Hepatocyte (in vitro differentiated cells): ENCODE data around the gene GPRC5A. TPM values are rescaled to one million over a fixed set of nuclear protein-coding genes. Genes with fewer than 3 reads are reported as not detected.

Experiments used
- DNase-seq: peaks from one replicate; pipeline ENCODE4 v3.0.0-alpha.2; 2016; ENCODE audit warnings: low spot score
- H2AFZ ChIP-seq: fragments of 200-600 bp; sonication (generic); 2 replicates; pipeline ENCODE4 v1.6.0; 2016; ENCODE audit warnings: antibody characterized with exemption, mild to moderate bottlenecking
- H3K27ac ChIP-seq: fragments of 200-600 bp; sonication (generic); 2 replicates; pipeline ENCODE4 v1.5.1; 2016; ENCODE audit warnings: mild to moderate bottlenecking
- H3K27me3 ChIP-seq: fragments of 200-600 bp; sonication (generic); 2 replicates; pipeline ENCODE4 v1.6.1; 2016
- H3K36me3 ChIP-seq: fragments of 200-600 bp; sonication (generic); replicated peaks from 2 replicates; pipeline ENCODE4 v1.5.1; 2016; ENCODE audit warnings: low read depth; ENCODE audit not compliant: insufficient read depth
- H3K4me1 ChIP-seq: fragments of 200-600 bp; sonication (generic); 2 replicates; pipeline ENCODE4 v1.5.1; 2016; ENCODE audit warnings: mild to moderate bottlenecking, moderate library complexity; ENCODE audit not compliant: insufficient read depth
- H3K4me2 ChIP-seq: fragments of 200-600 bp; sonication (generic); 2 replicates; pipeline ENCODE4 v1.6.0; 2016
- H3K4me3 ChIP-seq: fragments of 200-600 bp; sonication (generic); 2 replicates; pipeline ENCODE4 v1.5.1; 2016; ENCODE audit warnings: mild to moderate bottlenecking
- H3K79me2 ChIP-seq: fragments of 200-600 bp; sonication (generic); 2 replicates; pipeline ENCODE4 v1.6.0; 2017; ENCODE audit warnings: mild to moderate bottlenecking
- H3K9me2 ChIP-seq: fragments of 200-600 bp; sonication (generic); replicated peaks from 2 replicates; pipeline ENCODE4 v1.6.0; 2017; ENCODE audit warnings: mild to moderate bottlenecking; ENCODE audit not compliant: insufficient read depth
- H3K9me3 ChIP-seq: fragments of 200-600 bp; sonication (generic); 2 replicates; pipeline ENCODE4 v1.5.1; 2016; ENCODE audit warnings: low read depth, mild to moderate bottlenecking
- H4K20me1 ChIP-seq: fragments of 200-600 bp; sonication (generic); 2 replicates; pipeline ENCODE4 v1.6.0; 2016; ENCODE audit warnings: mild to moderate bottlenecking; ENCODE audit not compliant: insufficient read depth, poor library complexity, severe bottlenecking
- EZH2 ChIP-seq: fragments of 200-600 bp; sonication (generic); IDR thresholded peaks from 2 replicates; pipeline ENCODE4 v1.6.1; 2016; ENCODE audit warnings: antibody characterized with exemption, mild to moderate bottlenecking, borderline replicate concordance
- EZH2phosphoT487 ChIP-seq: fragments of 200-600 bp; sonication (generic); IDR thresholded peaks from one replicate; pipeline ENCODE4 v1.6.1; 2018; ENCODE audit warnings: antibody characterized with exemption, mild to moderate bottlenecking, low read depth, moderate library complexity; ENCODE audit not compliant: unreplicated experiment, severe bottlenecking
- WGBS: methylation state at CpG from one replicate; pipeline ENCODE4 v1.1.6; 2016; ENCODE audit warnings: low lambda C conversion rate; ENCODE audit errors: missing lambda C conversion rate; 5-methylcytosine and 5-hydroxymethylcytosine counted together
- polyA plus RNA-seq: library from polyadenylated mRNA; unstranded; fragments of >200 nt; fragmentation: Nextera tagmentation; extraction: Ambion mirVana; gene quantifications from 2 replicates; pipeline ENCODE4 v1.2.1, GENCODE V29; 2016
- total RNA-seq: library from RNA; depleted of rRNA; stranded (reverse); fragments of >200 nt; gene quantifications from 2 replicates; pipeline ENCODE4 v1.2.3, GENCODE V29; 2014
- TF ChIP-seq, protein P1 (sequence below): fragments of 200-600 bp; sonication (generic); IDR thresholded peaks from 2 replicates; pipeline ENCODE4 v1.5.1; 2016; ENCODE audit warnings: antibody characterized with exemption, mild to moderate bottlenecking; ENCODE audit not compliant: poor library complexity

The GPRC5A gene
- total and polyA plus RNA-seq, 2 experiments from 2014 or later, result 60.2 to 80.4 TPM

DNA sequence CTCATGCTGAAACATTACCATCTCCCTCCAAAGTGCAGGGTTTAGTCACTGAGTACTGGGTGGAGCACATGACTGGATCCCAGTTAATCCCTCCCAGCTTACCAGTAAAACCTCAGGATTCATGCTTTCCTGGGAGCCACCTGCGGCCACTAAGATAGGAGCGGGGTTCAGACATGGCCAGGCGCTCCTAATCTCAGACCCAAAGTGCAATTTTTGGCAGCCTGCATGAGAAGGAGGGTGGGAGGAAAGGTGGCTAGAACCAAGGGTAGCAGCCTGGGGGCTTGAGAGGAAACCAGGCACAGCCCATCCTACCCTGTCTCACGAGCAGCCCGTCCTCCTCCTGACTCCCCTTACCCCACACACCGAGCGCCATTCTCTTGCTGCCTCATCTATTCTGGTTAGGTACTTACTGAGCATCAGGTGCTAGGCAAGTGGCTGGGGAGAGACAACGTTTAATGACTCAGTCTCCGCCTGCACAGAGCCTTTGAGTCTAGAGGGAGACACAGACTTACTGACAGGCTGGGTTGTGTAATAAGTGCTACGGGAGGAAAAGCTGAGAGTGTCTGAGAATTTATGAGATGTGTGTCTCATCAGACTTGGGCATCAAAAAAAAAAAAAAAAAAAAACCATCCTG lies 9.9 kb downstream of the GPRC5A start:
- Histone ChIP-seq H3K27ac (peak overlapping the region; percentile 91), H4K20me1 (no peaks in the 10 kb centered on the region), H2AFZ (no peak overlapping the region), H3K36me3 (no peaks in the 10 kb centered on the region), H3K4me3 (no peak overlapping the region), H3K4me2 (peak overlapping the region; percentile 58), H3K79me2 (peaks cover 28% of the 10 kb centered on the region), H3K27me3 (no peaks in the 10 kb centered on the region), H3K9me3 (no peaks in the 10 kb centered on the region), H3K9me2 (no peaks in the 10 kb centered on the region), H3K4me1 (peaks cover 13% of the 10 kb centered on the region)
- TF ChIP-seq, protein P1, sequence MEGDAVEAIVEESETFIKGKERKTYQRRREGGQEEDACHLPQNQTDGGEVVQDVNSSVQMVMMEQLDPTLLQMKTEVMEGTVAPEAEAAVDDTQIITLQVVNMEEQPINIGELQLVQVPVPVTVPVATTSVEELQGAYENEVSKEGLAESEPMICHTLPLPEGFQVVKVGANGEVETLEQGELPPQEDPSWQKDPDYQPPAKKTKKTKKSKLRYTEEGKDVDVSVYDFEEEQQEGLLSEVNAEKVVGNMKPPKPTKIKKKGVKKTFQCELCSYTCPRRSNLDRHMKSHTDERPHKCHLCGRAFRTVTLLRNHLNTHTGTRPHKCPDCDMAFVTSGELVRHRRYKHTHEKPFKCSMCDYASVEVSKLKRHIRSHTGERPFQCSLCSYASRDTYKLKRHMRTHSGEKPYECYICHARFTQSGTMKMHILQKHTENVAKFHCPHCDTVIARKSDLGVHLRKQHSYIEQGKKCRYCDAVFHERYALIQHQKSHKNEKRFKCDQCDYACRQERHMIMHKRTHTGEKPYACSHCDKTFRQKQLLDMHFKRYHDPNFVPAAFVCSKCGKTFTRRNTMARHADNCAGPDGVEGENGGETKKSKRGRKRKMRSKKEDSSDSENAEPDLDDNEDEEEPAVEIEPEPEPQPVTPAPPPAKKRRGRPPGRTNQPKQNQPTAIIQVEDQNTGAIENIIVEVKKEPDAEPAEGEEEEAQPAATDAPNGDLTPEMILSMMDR, result no peak
- no peak for TF ChIP-seq EZH2
- no peak for TF ChIP-seq EZH2phosphoT487
- DNase-seq, result peak; percentile 87
- WGBS, result 34% methylated on average over 10 of the region's 10 CpGs

DNA sequence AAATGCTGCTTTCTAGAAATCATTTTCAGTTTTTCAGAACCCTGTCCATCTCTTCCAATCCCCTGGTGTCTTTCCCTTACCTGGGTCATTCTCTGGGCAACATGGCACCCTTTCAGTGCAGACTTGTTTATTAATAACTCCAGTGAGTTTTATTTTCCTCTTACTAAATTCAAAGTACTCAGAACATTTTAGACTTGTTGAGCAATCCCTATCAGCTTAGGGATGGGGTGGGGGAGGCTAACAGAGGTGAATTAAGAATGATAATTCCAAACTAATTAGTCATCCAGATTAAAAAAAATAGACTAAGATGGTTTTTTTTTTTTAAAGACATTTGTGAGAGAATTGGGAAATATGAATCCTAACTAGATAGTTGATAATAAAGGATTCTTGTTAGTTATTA lies 10.7 kb downstream of the GPRC5A start:
- Histone ChIP-seq H3K9me3 (no peaks in the 10 kb centered on the region), H3K4me2 (peak overlapping the region; percentile 37), H3K4me1 (peaks cover 13% of the 10 kb centered on the region), H3K27ac (peak overlapping the region; percentile 91), H2AFZ (no peak overlapping the region), H3K4me3 (no peak overlapping the region), H4K20me1 (no peaks in the 10 kb centered on the region), H3K9me2 (no peaks in the 10 kb centered on the region), H3K36me3 (no peaks in the 10 kb centered on the region), H3K79me2 (peaks cover 23% of the 10 kb centered on the region), H3K27me3 (no peaks in the 10 kb centered on the region)
- DNase-seq, result no peak
- TF ChIP-seq EZH2 (no peak), EZH2phosphoT487 (no peak)
- TF ChIP-seq, protein P1, result no peak

- TF ChIP-seq EZH2 (no peak), EZH2phosphoT487 (no peak)
- TF ChIP-seq, protein P1, result no peak
- peak overlapping the region; percentile 58 for H3K4me2 ChIP-seq
- H4K20me1 ChIP-seq, result no peaks in the 10 kb centered on the region
- peak; percentile 70 for DNase-seq
- no peak overlapping the region for H2AFZ ChIP-seq
- peak overlapping the region; percentile 95 for H3K27ac ChIP-seq
- no peaks in the 10 kb centered on the region for H3K36me3 ChIP-seq
- no peaks in the 10 kb centered on the region for H3K9me2 ChIP-seq
- H3K27me3 ChIP-seq, result no peaks in the 10 kb centered on the region
- peaks cover 22% of the 10 kb centered on the region for H3K79me2 ChIP-seq
- H3K4me3 ChIP-seq, result no peak overlapping the region
- no peaks in the 10 kb centered on the region for H3K9me3 ChIP-seq
- H3K4me1 ChIP-seq, result peaks cover 16% of the 10 kb centered on the region
- WGBS, result 78% methylated on average over 14 of the region's 14 CpGs
Observed at GRCh38 chr12:12903642-12904609, 12.6 kb downstream of the GPRC5A start.
